Stimulated activated naive CD8-positive, alpha-beta T cell treated with anti-CD3 and anti-CD28 coated beads, Interleukin-15, Interleukin-2, amounts not matched to agents 100 ng/mL and 50 ng/mL, for 24 hours (primary cell): Measurements from ENCODE around the gene MASP2.

Experiments used
- H3K27ac Mint-ChIP-seq: one replicate; pipeline ENCODE4 v1.8.0; 2021; ENCODE audit warnings: mild to moderate bottlenecking, mixed read lengths
- H3K27me3 Mint-ChIP-seq: one replicate; pipeline ENCODE4 v1.8.0; 2021; ENCODE audit warnings: mixed read lengths
- H3K36me3 Mint-ChIP-seq: one replicate; pipeline ENCODE4 v1.8.0; 2021; ENCODE audit warnings: low read depth, mixed read lengths
- H3K4me1 Mint-ChIP-seq: one replicate; pipeline ENCODE4 v1.8.0; 2021; ENCODE audit warnings: low read depth, mixed read lengths
- H3K4me3 Mint-ChIP-seq: one replicate; pipeline ENCODE4 v1.8.0; 2021; ENCODE audit warnings: mild to moderate bottlenecking, mixed read lengths
- H3K9me3 Mint-ChIP-seq: one replicate; pipeline ENCODE4 v1.8.0; 2021; ENCODE audit warnings: mixed read lengths

Gene MASP2

GRCh38 chr1:11062965-11063401, 15.9 kb upstream of the MASP2 start:
- Mint-ChIP-seq H3K36me3 (peaks cover 65% of the 10 kb centered on the region), H3K27me3 (no peaks in the 10 kb centered on the region), H3K9me3 (no peaks in the 10 kb centered on the region), H3K27ac (peak overlapping the region; percentile 85), H3K4me1 (peaks cover 47% of the 10 kb centered on the region), H3K4me3 (peak overlapping the region; percentile 50)

GRCh38 chr1:11061652-11062365, 14.8 kb upstream of the MASP2 start:
- peaks cover 57% of the 10 kb centered on the region for H3K4me1 Mint-ChIP-seq
- H3K4me3 Mint-ChIP-seq, result peak overlapping the region; percentile 89
- H3K36me3 Mint-ChIP-seq, result peaks cover 68% of the 10 kb centered on the region
- H3K27me3 Mint-ChIP-seq, result no peaks in the 10 kb centered on the region
- no peaks in the 10 kb centered on the region for H3K9me3 Mint-ChIP-seq
- H3K27ac Mint-ChIP-seq, result peak overlapping the region; percentile 65

GRCh38 chr1:11059968-11060830, 13.2 kb upstream of the MASP2 start, which contains the start of gene SRM:
Gene SRM (minus strand): TSS chr1:11060018. CDS start chr1:11059943, 75 bp downstream.
- Mint-ChIP-seq H3K4me3 (peak within 1 kb of the TSS; percentile 95), H3K36me3 (peaks cover 60% of the 10 kb centered on the region), H3K27me3 (no peaks in the 10 kb centered on the region), H3K27ac (peak within 1 kb of the TSS; percentile 97), H3K4me1 (peaks cover 57% of the 10 kb centered on the region), H3K9me3 (no peaks in the 10 kb centered on the region)

DNA sequence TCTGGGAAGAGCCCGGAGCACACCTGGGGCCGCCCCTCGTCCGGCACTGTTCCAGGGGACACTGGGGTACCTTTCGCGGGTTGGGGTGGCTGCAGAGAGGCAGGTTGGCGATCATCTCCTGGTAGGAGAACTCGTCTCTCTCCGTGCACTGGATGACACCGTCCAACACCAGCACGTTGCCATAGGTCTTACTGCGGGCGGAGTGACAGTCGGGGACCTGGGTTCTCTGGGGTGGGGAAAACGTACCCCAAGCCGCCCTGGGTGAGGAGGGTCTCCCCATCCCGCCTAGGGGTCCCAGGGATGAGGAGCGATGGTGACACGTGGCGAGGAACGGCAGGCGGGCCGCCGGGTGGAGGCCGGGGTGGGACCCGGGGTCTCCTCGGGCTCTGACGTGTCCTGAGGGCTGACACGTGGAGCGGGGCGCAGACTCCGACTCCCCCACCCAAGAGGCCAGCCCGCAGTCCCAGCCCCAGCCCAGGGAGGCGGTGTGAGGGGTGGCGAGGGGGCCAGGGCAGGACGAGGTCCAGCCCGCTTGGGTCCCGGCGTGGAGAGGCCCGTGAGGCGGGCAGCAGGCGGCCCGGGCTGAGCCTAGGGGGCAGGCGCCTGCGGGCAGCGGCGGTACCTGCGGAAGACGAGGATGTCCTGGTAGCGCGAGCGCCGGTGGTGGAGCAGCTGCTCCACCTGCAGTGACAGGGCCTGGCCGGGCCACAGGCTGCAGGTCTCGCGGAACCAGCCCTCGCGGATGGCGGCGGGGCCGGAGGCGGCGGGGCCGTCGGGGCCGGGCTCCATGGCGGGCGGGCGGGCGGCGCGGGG, 12.3 kb upstream of the MASP2 start:
- Mint-ChIP-seq H3K9me3 (no peaks in the 10 kb centered on the region), H3K4me3 (peak overlapping the region; percentile 95), H3K27ac (peak overlapping the region; percentile 97), H3K4me1 (peaks cover 57% of the 10 kb centered on the region), H3K27me3 (no peaks in the 10 kb centered on the region), H3K36me3 (peaks cover 57% of the 10 kb centered on the region)

DNA sequence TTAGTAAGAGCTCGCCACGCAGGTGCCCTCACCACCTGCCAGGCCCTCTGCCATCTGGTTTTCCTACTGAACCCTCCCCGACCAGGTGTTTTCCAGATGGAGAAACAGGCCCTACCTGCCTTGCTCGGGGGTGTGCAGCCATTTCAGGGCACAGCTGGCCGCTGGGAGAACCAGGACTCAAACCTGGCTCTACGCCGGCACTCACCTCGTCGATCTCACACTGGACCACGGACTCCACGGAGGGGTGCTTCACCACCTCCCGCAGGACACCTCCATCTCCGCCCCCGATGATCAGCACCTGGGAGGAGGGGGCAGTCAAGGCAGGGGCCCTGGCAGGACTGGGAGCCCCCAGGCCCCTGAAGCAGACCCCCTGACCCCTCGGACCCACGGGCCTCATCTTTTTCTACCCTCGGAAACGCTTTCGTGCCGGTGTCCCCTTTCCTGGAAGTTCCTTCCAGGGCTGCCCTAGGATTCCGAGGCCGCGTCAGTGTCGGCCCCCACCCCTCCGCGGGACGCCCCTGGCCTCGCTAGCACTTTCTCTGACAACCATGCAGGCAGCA, 11.6 kb upstream of the MASP2 start:
- peak overlapping the region; percentile 95 for H3K4me3 Mint-ChIP-seq
- H3K36me3 Mint-ChIP-seq, result peaks cover 57% of the 10 kb centered on the region
- no peaks in the 10 kb centered on the region for H3K27me3 Mint-ChIP-seq
- H3K27ac Mint-ChIP-seq, result peak overlapping the region; percentile 97
- peaks cover 57% of the 10 kb centered on the region for H3K4me1 Mint-ChIP-seq
- no peaks in the 10 kb centered on the region for H3K9me3 Mint-ChIP-seq

- Mint-ChIP-seq H3K27ac (peak overlapping the region; percentile 97), H3K36me3 (peaks cover 50% of the 10 kb centered on the region), H3K9me3 (no peaks in the 10 kb centered on the region), H3K4me3 (peak overlapping the region; percentile 95), H3K27me3 (no peaks in the 10 kb centered on the region), H3K4me1 (peaks cover 51% of the 10 kb centered on the region)
Observed at GRCh38 chr1:11058026-11058425, 11.0 kb upstream of the MASP2 start.

DNA sequence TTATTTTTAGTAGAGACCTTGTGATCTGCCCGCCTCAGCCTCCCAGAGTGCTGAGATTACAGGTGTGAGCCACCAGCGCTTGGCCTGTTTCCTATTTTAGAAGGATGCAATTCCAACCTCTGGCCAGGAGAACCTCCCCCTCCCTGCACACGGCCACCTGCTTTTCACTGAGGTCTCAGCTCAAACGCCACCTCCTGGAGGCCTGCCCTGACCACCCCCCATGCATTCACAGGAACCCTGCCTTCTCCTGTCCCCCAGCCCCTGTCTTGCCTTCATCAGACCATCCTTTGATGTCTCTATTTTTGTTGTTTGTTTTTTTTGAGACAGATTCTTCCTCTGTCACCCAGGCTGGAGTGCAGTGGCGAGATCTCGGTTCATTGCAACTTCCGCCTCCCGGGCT, 10.4 kb upstream of the MASP2 start:
- peak overlapping the region; percentile 95 for H3K4me3 Mint-ChIP-seq
- peak overlapping the region; percentile 52 for H3K27ac Mint-ChIP-seq
- H3K4me1 Mint-ChIP-seq, result peaks cover 46% of the 10 kb centered on the region
- H3K27me3 Mint-ChIP-seq, result no peaks in the 10 kb centered on the region
- H3K9me3 Mint-ChIP-seq, result no peaks in the 10 kb centered on the region
- peaks cover 45% of the 10 kb centered on the region for H3K36me3 Mint-ChIP-seq

- H3K9me3 Mint-ChIP-seq, result no peaks in the 10 kb centered on the region
- H3K27me3 Mint-ChIP-seq, result no peaks in the 10 kb centered on the region
- peaks cover 40% of the 10 kb centered on the region for H3K4me1 Mint-ChIP-seq
- H3K27ac Mint-ChIP-seq, result no peak overlapping the region
- peaks cover 37% of the 10 kb centered on the region for H3K36me3 Mint-ChIP-seq
- no peak overlapping the region for H3K4me3 Mint-ChIP-seq
Observed at GRCh38 chr1:11056504-11056903, 9.5 kb upstream of the MASP2 start.

DNA sequence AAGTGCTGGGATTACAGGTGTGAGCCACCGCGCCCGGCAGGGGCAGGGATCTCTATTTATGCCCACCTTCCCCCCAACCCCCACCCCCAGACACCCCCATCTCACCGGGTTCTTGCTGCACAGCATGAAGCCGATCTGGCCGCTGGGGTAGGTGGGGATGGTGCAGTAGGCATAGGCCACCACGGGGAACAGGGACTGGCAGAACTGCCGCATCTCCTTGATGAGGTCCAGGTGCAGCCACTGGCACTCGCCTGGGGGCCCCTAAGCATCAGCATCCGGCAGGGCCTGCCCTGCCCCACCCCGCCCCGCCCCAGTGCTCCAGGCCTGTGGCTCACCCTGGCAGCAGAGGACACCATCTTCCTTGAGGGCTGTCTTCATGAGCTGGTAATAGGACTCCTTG, 8.6 kb upstream of the MASP2 start:
- H3K9me3 Mint-ChIP-seq, result no peaks in the 10 kb centered on the region
- no peak overlapping the region for H3K4me3 Mint-ChIP-seq
- no peak overlapping the region for H3K27ac Mint-ChIP-seq
- H3K27me3 Mint-ChIP-seq, result no peaks in the 10 kb centered on the region
- peaks cover 37% of the 10 kb centered on the region for H3K36me3 Mint-ChIP-seq
- peaks cover 31% of the 10 kb centered on the region for H3K4me1 Mint-ChIP-seq

GRCh38 chr1:11054666-11055065, 7.6 kb upstream of the MASP2 start:
- Mint-ChIP-seq H3K27ac (no peak overlapping the region), H3K4me1 (peaks cover 26% of the 10 kb centered on the region), H3K36me3 (peaks cover 37% of the 10 kb centered on the region), H3K27me3 (no peaks in the 10 kb centered on the region), H3K4me3 (no peak overlapping the region), H3K9me3 (no peaks in the 10 kb centered on the region)

GRCh38 chr1:11054181-11054580, 7.1 kb upstream of the MASP2 start:
- peaks cover 35% of the 10 kb centered on the region for H3K36me3 Mint-ChIP-seq
- H3K9me3 Mint-ChIP-seq, result no peaks in the 10 kb centered on the region
- no peak overlapping the region for H3K27ac Mint-ChIP-seq
- H3K4me3 Mint-ChIP-seq, result no peak overlapping the region
- peaks cover 26% of the 10 kb centered on the region for H3K4me1 Mint-ChIP-seq
- no peaks in the 10 kb centered on the region for H3K27me3 Mint-ChIP-seq

DNA sequence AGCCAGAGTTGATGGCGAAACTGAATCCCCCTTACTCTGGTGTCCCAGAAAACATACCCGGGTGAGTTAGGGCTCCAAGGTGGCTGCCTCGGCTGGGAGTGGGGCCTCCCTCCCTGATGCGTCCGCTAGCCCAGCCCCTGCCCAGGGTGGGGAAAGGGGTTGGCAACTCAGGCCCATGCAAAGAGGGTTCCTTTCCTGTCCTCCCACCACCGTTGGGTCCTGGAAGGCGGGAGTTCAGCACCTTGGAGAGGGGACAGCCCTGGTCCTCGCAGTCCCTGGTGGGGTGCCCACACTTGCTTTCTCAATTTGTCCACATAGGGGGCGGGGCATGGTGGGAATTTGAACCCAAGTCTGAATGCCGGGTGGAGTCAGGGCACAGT, 6.7 kb upstream of the MASP2 start:
- Mint-ChIP-seq H3K4me1 (peaks cover 22% of the 10 kb centered on the region), H3K27me3 (no peaks in the 10 kb centered on the region)

DNA sequence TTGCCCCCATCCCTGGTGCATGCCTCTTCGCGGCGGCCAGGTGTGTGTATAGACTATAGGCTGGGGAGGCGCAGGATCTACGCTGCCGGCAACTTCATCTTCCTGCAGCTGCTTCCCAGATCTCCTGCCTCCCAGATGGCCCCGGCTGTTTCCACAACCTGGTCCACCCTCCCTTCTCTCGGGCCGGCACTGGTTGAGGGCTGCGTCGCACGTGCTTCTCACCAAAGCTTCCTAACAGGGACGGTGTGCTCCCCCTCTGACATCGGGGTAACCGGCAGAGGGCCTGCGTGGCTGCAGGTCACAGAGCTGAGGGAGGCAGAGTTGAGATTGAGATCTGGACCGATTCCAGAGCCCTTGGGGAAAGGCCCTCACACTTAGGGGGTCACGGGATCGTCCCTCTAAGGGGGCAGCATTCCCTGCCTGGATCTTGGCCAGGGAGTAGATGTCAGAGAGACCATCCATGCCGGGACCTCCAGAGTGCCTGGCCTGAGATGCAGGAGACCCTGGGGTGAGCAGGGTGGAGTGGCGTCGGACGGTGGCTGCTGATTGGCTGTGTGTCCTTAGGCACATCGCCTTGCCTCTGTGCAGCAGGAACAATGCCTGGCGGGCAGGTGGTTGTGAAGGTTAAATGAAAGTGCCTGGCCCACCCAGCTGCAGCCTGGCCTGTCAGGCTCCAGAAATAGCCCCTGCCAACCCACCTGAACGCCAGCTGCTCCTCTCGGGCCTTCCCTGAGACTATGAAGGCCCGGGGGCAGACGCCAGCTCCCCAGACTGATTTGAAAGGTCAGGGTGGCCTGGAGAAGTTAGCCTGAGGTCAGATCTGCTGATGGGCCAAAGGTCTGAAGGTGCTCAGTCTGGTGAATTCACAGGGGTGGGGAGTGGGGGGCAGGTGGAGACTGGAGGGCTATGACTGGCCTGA, 6.1 kb upstream of the MASP2 start:
- Mint-ChIP-seq H3K4me3 (no peak overlapping the region), H3K36me3 (peaks cover 24% of the 10 kb centered on the region), H3K4me1 (peaks cover 15% of the 10 kb centered on the region), H3K9me3 (no peaks in the 10 kb centered on the region), H3K27me3 (no peaks in the 10 kb centered on the region), H3K27ac (no peak overlapping the region)

More for the DNA sequence above, 6.7 kb upstream of the MASP2 start:
- H3K9me3 Mint-ChIP-seq, result no peaks in the 10 kb centered on the region
- H3K27ac Mint-ChIP-seq, result no peak overlapping the region
- H3K4me3 Mint-ChIP-seq, result no peak overlapping the region
- peaks cover 31% of the 10 kb centered on the region for H3K36me3 Mint-ChIP-seq
